H9 (cell line): ENCODE results near the gene PRKCA. TPM values are rescaled to one million over a fixed set of nuclear protein-coding genes. Genes with fewer than 3 reads are reported as not detected.

Source experiments
- DNase-seq: peaks from one replicate; pipeline ENCODE4 v3.0.0-alpha.2; 2017
- H2AFZ ChIP-seq: one replicate; pipeline ENCODE4 v1.6.1; 2013; ENCODE audit warnings: mild to moderate bottlenecking, low read length, control low read depth, moderate library complexity
- H2AK5ac ChIP-seq: 2 replicates; pipeline ENCODE4 v1.6.1; 2013; ENCODE audit warnings: low read length, control low read depth, mixed read lengths; ENCODE audit not compliant: insufficient read length
- H2BK120ac ChIP-seq: one replicate; pipeline ENCODE4 v1.6.1; 2013; ENCODE audit warnings: low read depth, mild to moderate bottlenecking, low read length, control low read depth, inconsistent platforms; ENCODE audit not compliant: poor library complexity, severe bottlenecking
- H2BK12ac ChIP-seq: 2 replicates; pipeline ENCODE4 v1.6.1; 2013; ENCODE audit warnings: low read length, control low read depth, mixed read lengths, low read depth; ENCODE audit not compliant: insufficient read length
- H2BK15ac ChIP-seq: 2 replicates; pipeline ENCODE4 v1.6.1; 2013; ENCODE audit warnings: low read depth, low read length, control low read depth
- H2BK20ac ChIP-seq: one replicate; pipeline ENCODE4 v1.6.1; 2013; ENCODE audit warnings: low read depth, mild to moderate bottlenecking, low read length, control low read depth, inconsistent platforms; ENCODE audit not compliant: poor library complexity, severe bottlenecking
- H2BK5ac ChIP-seq: 2 replicates; pipeline ENCODE4 v1.6.1; 2013; ENCODE audit warnings: low read length, control low read depth, mixed read lengths; ENCODE audit not compliant: insufficient read length
- H3K14ac ChIP-seq: 2 replicates; pipeline ENCODE4 v1.6.1; 2013; ENCODE audit warnings: low read length, control low read depth; ENCODE audit not compliant: insufficient read depth
- H3K18ac ChIP-seq: 2 replicates; pipeline ENCODE4 v1.6.1; 2013; ENCODE audit warnings: low read depth, mild to moderate bottlenecking, mixed read lengths, low read length, control low read depth; ENCODE audit not compliant: insufficient read length
- H3K23ac ChIP-seq: 2 replicates; pipeline ENCODE4 v1.6.1; 2013; ENCODE audit warnings: low read length, control low read depth, mixed read lengths, low read depth; ENCODE audit not compliant: insufficient read length
- H3K23me2 ChIP-seq: 2 replicates; pipeline ENCODE4 v1.6.1; 2013; ENCODE audit warnings: low read depth, mild to moderate bottlenecking, mixed read lengths, low read length, control low read depth; ENCODE audit not compliant: insufficient read length, poor library complexity, severe bottlenecking
- H3K27ac ChIP-seq: 2 replicates; pipeline ENCODE4 v1.5.1; 2013; ENCODE audit warnings: low read length, control low read depth, mixed read lengths, low read depth; ENCODE audit not compliant: insufficient read length
- H3K27me3 ChIP-seq: 2 replicates; pipeline ENCODE4 v1.6.1; 2013; ENCODE audit warnings: low read length, control low read depth, inconsistent platforms; ENCODE audit not compliant: insufficient read depth
- H3K4ac ChIP-seq: 2 replicates; pipeline ENCODE4 v1.6.1; 2013; ENCODE audit warnings: low read depth, mild to moderate bottlenecking, control low read depth, inconsistent platforms, low read length, moderate library complexity
- H3K4me1 ChIP-seq: 2 replicates; pipeline ENCODE4 v1.6.1; 2013; ENCODE audit warnings: low read length, control low read depth, inconsistent platforms; ENCODE audit not compliant: insufficient read depth
- H3K4me2 ChIP-seq: 2 replicates; pipeline ENCODE4 v1.6.1; 2013; ENCODE audit warnings: low read length, control low read depth, mixed read lengths; ENCODE audit not compliant: insufficient read length, insufficient read depth
- H3K56ac ChIP-seq: 2 replicates; pipeline ENCODE4 v1.6.1; 2013; ENCODE audit warnings: low read depth, mild to moderate bottlenecking, mixed read lengths, low read length, control low read depth; ENCODE audit not compliant: insufficient read length
- H3K79me1 ChIP-seq: 2 replicates; pipeline ENCODE4 v1.6.1; 2013; ENCODE audit warnings: low read depth, mild to moderate bottlenecking, moderate library complexity, low read length, control low read depth, inconsistent platforms; ENCODE audit not compliant: insufficient read depth, poor library complexity, severe bottlenecking
- H3K79me2 ChIP-seq: 2 replicates; pipeline ENCODE4 v1.6.1; 2013; ENCODE audit warnings: low read length, control low read depth, inconsistent platforms; ENCODE audit not compliant: insufficient read depth
- H3K9ac ChIP-seq: 2 replicates; pipeline ENCODE4 v1.6.1; 2013; ENCODE audit warnings: low read length, control low read depth, mixed read lengths; ENCODE audit not compliant: insufficient read length; ENCODE audit errors: extremely low read depth
- H3K9me3 ChIP-seq: one replicate; pipeline ENCODE4 v1.6.1; 2013; ENCODE audit warnings: low read depth, low read length, inconsistent platforms; ENCODE audit not compliant: control insufficient read depth
- H3T11ph ChIP-seq: one replicate; pipeline ENCODE4 v1.6.1; 2013; ENCODE audit warnings: mild to moderate bottlenecking, low read length, control low read depth, inconsistent platforms
- H4K20me1 ChIP-seq: one replicate; pipeline ENCODE4 v1.6.1; 2013; ENCODE audit not compliant: control insufficient read depth, insufficient read length, insufficient read depth
- H4K5ac ChIP-seq: 2 replicates; pipeline ENCODE4 v1.6.1; 2013; ENCODE audit warnings: low read depth, mild to moderate bottlenecking, mixed read lengths, low read length, control low read depth; ENCODE audit not compliant: insufficient read length
- H4K8ac ChIP-seq: replicated peaks from 2 replicates; pipeline ENCODE4 v1.6.1; 2013; ENCODE audit warnings: low read length, control low read depth, mixed read lengths, low read depth; ENCODE audit not compliant: insufficient read length
- H4K91ac ChIP-seq: 2 replicates; pipeline ENCODE4 v1.6.1; 2013; ENCODE audit warnings: low read depth, mild to moderate bottlenecking, moderate library complexity, mixed read lengths, low read length, control low read depth; ENCODE audit not compliant: insufficient read length
- H3K27ac Mint-ChIP-seq, 3 experiments: 2 replicates in 2 of 3; 3 replicates in 1 of 3; pipeline ENCODE4 v1.8.0; 2020 to 2021; ENCODE audit warnings: mixed read lengths in 3 of 3, mild to moderate bottlenecking in 1 of 3, moderate library complexity in 1 of 3
- H3K27me3 Mint-ChIP-seq: 2 replicates; pipeline ENCODE4 v1.8.0; 2021; ENCODE audit warnings: low read depth, mild to moderate bottlenecking, moderate library complexity, mixed read lengths
- H3K36me3 Mint-ChIP-seq, 3 experiments: 2 replicates in 2 of 3; 3 replicates in 1 of 3; pipeline ENCODE4 v1.8.0; 2020 to 2021; ENCODE audit warnings: low read depth in 3 of 3, mixed read lengths in 3 of 3; ENCODE audit not compliant: insufficient read depth in 1 of 3
- H3K4me1 Mint-ChIP-seq, 2 experiments: 2 replicates each; pipeline ENCODE4 v1.8.0; 2020; ENCODE audit warnings: mixed read lengths in 2 of 2
- H3K4me3 Mint-ChIP-seq, 2 experiments: 2 replicates in 1 of 2; 3 replicates in 1 of 2; pipeline ENCODE4 v1.8.0; 2020 to 2021; ENCODE audit warnings: mild to moderate bottlenecking in 2 of 2, mixed read lengths in 2 of 2, moderate library complexity in 1 of 2
- H3K9me3 Mint-ChIP-seq, 2 experiments: 2 replicates in 1 of 2; 3 replicates in 1 of 2; pipeline ENCODE4 v1.8.0; 2020; ENCODE audit warnings: mild to moderate bottlenecking in 2 of 2, mixed read lengths in 2 of 2, moderate library complexity in 1 of 2
- WGBS: extraction: QIAGEN DNeasy Blood & Tissue Kit; methylation state at CpG from one replicate; pipeline ENCODE4 v1.1.7; 2013; ENCODE audit warnings: missing lambda C conversion rate, low lambda C conversion rate, mixed read lengths; ENCODE audit not compliant: insufficient read length; ENCODE audit errors: extremely low coverage; 5-methylcytosine and 5-hydroxymethylcytosine counted together
- total RNA-seq: library from RNA; stranded (reverse); gene quantifications from 2 replicates; pipeline ENCODE4 v1.2.1, GENCODE V29; 2021
- TF ChIP-seq, protein P1 (sequence below): fragments of 200-600 bp; sonication (generic); conservative IDR thresholded peaks from 3 replicates; pipeline ENCODE4 v1.8.0; 2021; ENCODE audit warnings: antibody characterized with exemption, mild to moderate bottlenecking

The PRKCA gene
- total RNA-seq, 1 experiment from 2014 or later, result 10.5 TPM

DNA sequence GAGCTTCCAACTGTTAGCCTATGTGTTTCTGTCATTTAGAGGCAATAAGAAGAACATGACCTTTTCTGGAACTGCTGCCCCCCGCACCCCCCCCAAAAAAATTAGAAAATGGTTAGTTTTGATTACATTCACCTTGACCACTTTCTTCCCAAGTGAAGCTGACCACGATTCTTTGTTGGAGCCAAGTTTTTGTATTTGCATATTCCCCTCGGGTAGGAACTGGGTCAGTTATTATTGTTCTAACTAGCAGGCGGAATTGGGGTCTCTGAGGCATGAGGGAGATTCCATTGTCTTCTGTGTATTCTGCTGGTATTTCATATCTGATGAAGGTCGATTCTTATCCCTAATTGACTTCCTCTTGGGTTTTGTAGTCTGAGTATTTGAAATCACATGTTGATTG, 231.6 kb downstream of the PRKCA start:
- no peaks in the 10 kb centered on the region for H3K27me3 Mint-ChIP-seq
- Histone ChIP-seq H3K79me1 (no peaks in the 10 kb centered on the region), H4K5ac (no peak overlapping the region), H3K23me2 (no peaks in the 10 kb centered on the region), H2BK5ac (no peak overlapping the region), H3K56ac (no peak overlapping the region), H3K27me3 (no peaks in the 10 kb centered on the region), H2BK120ac (no peak overlapping the region), H2BK15ac (no peak overlapping the region), H3K4me1 (peaks cover 4% of the 10 kb centered on the region; the same call in 1 of the 2 replicates), H3K9ac (no peak overlapping the region), H4K91ac (no peak overlapping the region), H3K18ac (no peak overlapping the region), H3K14ac (no peak overlapping the region), H4K8ac (no peak overlapping the region), H4K20me1 (no peaks in the 10 kb centered on the region), H3K9me3 (no peaks in the 10 kb centered on the region), H2BK20ac (no peak overlapping the region), H2AFZ (no peak overlapping the region), H3K4me2 (no peak overlapping the region), H2BK12ac (no peak overlapping the region), H3T11ph (no peak overlapping the region), H3K4ac (no peak overlapping the region), H3K23ac (no peak overlapping the region), H3K79me2 (no peaks in the 10 kb centered on the region), H2AK5ac (no peak overlapping the region), H3K27ac (no peak overlapping the region)
- peaks cover 50 to 70% of the 10 kb centered on the region in 2 experiments for H3K4me1 Mint-ChIP-seq
- no peak for DNase-seq
- H3K9me3 Mint-ChIP-seq, result no peaks in the 10 kb centered on the region
- peak overlapping the region in 2 of 3 experiments; percentile 80 to 82; a peak in 5 of 7 replicates for H3K27ac Mint-ChIP-seq
- H3K4me3 Mint-ChIP-seq, result peak overlapping the region in 1 of 2 experiments; percentile 22; a peak in 1 of 5 replicates
- TF ChIP-seq, protein P1, sequence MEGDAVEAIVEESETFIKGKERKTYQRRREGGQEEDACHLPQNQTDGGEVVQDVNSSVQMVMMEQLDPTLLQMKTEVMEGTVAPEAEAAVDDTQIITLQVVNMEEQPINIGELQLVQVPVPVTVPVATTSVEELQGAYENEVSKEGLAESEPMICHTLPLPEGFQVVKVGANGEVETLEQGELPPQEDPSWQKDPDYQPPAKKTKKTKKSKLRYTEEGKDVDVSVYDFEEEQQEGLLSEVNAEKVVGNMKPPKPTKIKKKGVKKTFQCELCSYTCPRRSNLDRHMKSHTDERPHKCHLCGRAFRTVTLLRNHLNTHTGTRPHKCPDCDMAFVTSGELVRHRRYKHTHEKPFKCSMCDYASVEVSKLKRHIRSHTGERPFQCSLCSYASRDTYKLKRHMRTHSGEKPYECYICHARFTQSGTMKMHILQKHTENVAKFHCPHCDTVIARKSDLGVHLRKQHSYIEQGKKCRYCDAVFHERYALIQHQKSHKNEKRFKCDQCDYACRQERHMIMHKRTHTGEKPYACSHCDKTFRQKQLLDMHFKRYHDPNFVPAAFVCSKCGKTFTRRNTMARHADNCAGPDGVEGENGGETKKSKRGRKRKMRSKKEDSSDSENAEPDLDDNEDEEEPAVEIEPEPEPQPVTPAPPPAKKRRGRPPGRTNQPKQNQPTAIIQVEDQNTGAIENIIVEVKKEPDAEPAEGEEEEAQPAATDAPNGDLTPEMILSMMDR, result no peak
- no CpG with 5 or more reads among the region's 5 CpGs for WGBS
- H3K36me3 Mint-ChIP-seq, result no peaks in the 10 kb centered on the region
